ENCODE results near the gene POU6F2. TPM values are rescaled to one million over a fixed set of nuclear protein-coding genes. Genes with fewer than 3 reads are reported as not detected.

Gene POU6F2
- total RNA-seq, 1 experiment from 2014 or later: not detected

GRCh38 chr7:39094731-39095130 lies 117.0 kb downstream of the POU6F2 start:
- no peak for ATAC-seq
- ChIA-PET POLR2A (no interaction called here), CTCF (no interaction called here)
- BruUV-seq (replicated peaks): no TSS peak
- H3K27ac ChIP-seq (ENCODE audit: low read length): no peak overlapping the region
- no peaks in the 10 kb centered on the region for H3K36me3 ChIP-seq (ENCODE audit: control insufficient read depth, insufficient read depth, low read length)
- no peaks in the 10 kb centered on the region for H3K4me1 ChIP-seq (ENCODE audit: control insufficient read depth, insufficient read depth, low read length)
- H3K9me3 ChIP-seq (ENCODE audit: control insufficient read depth, insufficient read depth, low read depth, low read length): no peaks in the 10 kb centered on the region
- TF ChIP-seq TCF7L2 (IDR thresholded peaks at IDR 0.05; ENCODE audit: low read depth, low read length) (no peak), SIN3A (IDR thresholded peaks at IDR 0.05; ENCODE audit: borderline replicate concordance, insufficient read depth, low read depth, low read length) (no peak)
- in situ Hi-C loops (cut with HindIII; ENCODE audit: low pct_unique_long_range_greater_than_20kb, low sequenced_read_pairs): no loop called here
- H3K4me3 ChIP-seq (ENCODE audit: low read depth in 2 of 2, low read length in 2 of 2): no peak overlapping the region
- DNase-seq (ENCODE audit: low read depth, low spot score): no peak
- intact Hi-C loops (cut with micrococcal nuclease; ENCODE audit: unreplicated experiment): no loop called here
- no peaks in the 10 kb centered on the region; the same call in 1 of the 2 replicates for H3K27me3 ChIP-seq (ENCODE audit: control insufficient read depth, insufficient read depth, low read length)

GRCh38 chr7:39095875-39096619 lies 118.3 kb downstream of the POU6F2 start:
- no peaks in the 10 kb centered on the region; the same call in 1 of the 2 replicates for H3K27me3 ChIP-seq (ENCODE audit: control insufficient read depth, insufficient read depth, low read length)
- intact Hi-C loops (cut with micrococcal nuclease; ENCODE audit: unreplicated experiment): no loop called here
- in situ Hi-C loops (cut with HindIII; ENCODE audit: low pct_unique_long_range_greater_than_20kb, low sequenced_read_pairs): no loop called here
- ChIA-PET CTCF (no interaction called here), POLR2A (no interaction called here)
- no peaks in the 10 kb centered on the region for H3K9me3 ChIP-seq (ENCODE audit: control insufficient read depth, insufficient read depth, low read depth, low read length)
- no TSS peak for BruUV-seq (replicated peaks)
- no peaks in the 10 kb centered on the region for H3K4me1 ChIP-seq (ENCODE audit: control insufficient read depth, insufficient read depth, low read length)
- TF ChIP-seq TCF7L2 (IDR thresholded peaks at IDR 0.05; ENCODE audit: low read depth, low read length) (no peak), POLR2AphosphoS5 (IDR thresholded peaks at IDR 0.05; ENCODE audit: low read depth, low read length) (no peak)
- H3K4me3 ChIP-seq (ENCODE audit: low read depth in 2 of 2, low read length in 2 of 2): no peak overlapping the region
- ATAC-seq: no peak
- H3K27ac ChIP-seq (ENCODE audit: low read length): no peak overlapping the region
- no peaks in the 10 kb centered on the region for H3K36me3 ChIP-seq (ENCODE audit: control insufficient read depth, insufficient read depth, low read length)
- DNase-seq (ENCODE audit: low read depth, low spot score): no peak

GRCh38 chr7:39098506-39098905 lies 120.8 kb downstream of the POU6F2 start:
- Histone ChIP-seq H3K4me3 (ENCODE audit: low read depth in 2 of 2, low read length in 2 of 2) (no peak overlapping the region), H3K27me3 (ENCODE audit: control insufficient read depth, insufficient read depth, low read length) (no peaks in the 10 kb centered on the region), H3K27ac (ENCODE audit: low read length) (no peak overlapping the region), H3K36me3 (ENCODE audit: control insufficient read depth, insufficient read depth, low read length) (no peaks in the 10 kb centered on the region), H3K4me1 (ENCODE audit: control insufficient read depth, insufficient read depth, low read length) (no peaks in the 10 kb centered on the region), H3K9me3 (ENCODE audit: control insufficient read depth, insufficient read depth, low read depth, low read length) (no peaks in the 10 kb centered on the region)
- no TSS peak for BruUV-seq (replicated peaks)
- intact Hi-C loops (cut with micrococcal nuclease; ENCODE audit: unreplicated experiment) (no loop called here), in situ Hi-C loops (cut with HindIII; ENCODE audit: low pct_unique_long_range_greater_than_20kb, low sequenced_read_pairs) (no loop called here)
- POLR2A ChIA-PET: no interaction called here
- TF ChIP-seq CTCF (IDR thresholded peaks at IDR 0.05) (no peak), TCF7L2 (IDR thresholded peaks at IDR 0.05; ENCODE audit: low read depth, low read length) (no peak), POLR2AphosphoS5 (IDR thresholded peaks at IDR 0.05; ENCODE audit: low read depth, low read length) (no peak), SIN3A (IDR thresholded peaks at IDR 0.05; ENCODE audit: borderline replicate concordance, insufficient read depth, low read depth, low read length) (no peak), REST (IDR thresholded peaks at IDR 0.05; ENCODE audit: insufficient read depth in 1 of 2, low read depth in 2 of 2, low read length in 1 of 2) (no peak)
- ATAC-seq (no peak), DNase-seq (ENCODE audit: low read depth, low spot score) (no peak)
- CTCF ChIA-PET: no interaction called here
